Liver (tissue), 9 donors: ENCODE measurements around the gene EHD4. TPM values are rescaled to one million over a fixed set of nuclear protein-coding genes. Genes with fewer than 3 reads are reported as not detected.

Experiments used
- DNase-seq: peaks from one replicate; pipeline ENCODE4 v3.0.0-alpha.2; 2017; ENCODE audit warnings: low spot score
- H3K27ac ChIP-seq, 2 donors: one replicate each; pipeline ENCODE4 v1.7.0; 2013; ENCODE audit warnings: inconsistent platforms in 2 of 2, low read length in 2 of 2, control low read depth in 1 of 2, low read depth in 1 of 2, mild to moderate bottlenecking in 1 of 2
- H3K27me3 ChIP-seq, 4 donors: one replicate each; pipeline versions ENCODE4 v1.6.1 to v1.7.0; 2013; ENCODE audit warnings: low read length in 3 of 4, inconsistent platforms in 1 of 4, mild to moderate bottlenecking in 1 of 4, moderate library complexity in 1 of 4; ENCODE audit not compliant: control insufficient read depth in 4 of 4, insufficient read depth in 4 of 4
- H3K36me3 ChIP-seq, 4 donors: one replicate each; pipeline versions ENCODE4 v1.6.1 to v1.7.0; 2013; ENCODE audit warnings: low read length in 3 of 4, mild to moderate bottlenecking in 3 of 4, low read depth in 1 of 4, moderate library complexity in 1 of 4; ENCODE audit not compliant: control insufficient read depth in 4 of 4, insufficient read depth in 3 of 4
- H3K4me1 ChIP-seq, 4 donors: one replicate each; pipeline versions ENCODE4 v1.6.1 to v1.7.0; 2013; ENCODE audit warnings: low read length in 3 of 4, mild to moderate bottlenecking in 3 of 4, moderate library complexity in 1 of 4; ENCODE audit not compliant: control insufficient read depth in 4 of 4, insufficient read depth in 4 of 4
- H3K4me3 ChIP-seq, 3 donors: one replicate each; pipeline versions ENCODE4 v1.6.1 to v1.7.0; 2013; ENCODE audit warnings: low read length in 3 of 3, control low read depth in 1 of 3, low read depth in 1 of 3, mild to moderate bottlenecking in 1 of 3
- H3K9ac ChIP-seq, 2 donors: one replicate each; pipeline ENCODE4 v1.7.0; 2013; ENCODE audit warnings: low read length in 2 of 2, mild to moderate bottlenecking in 2 of 2, moderate library complexity in 2 of 2, control low read depth in 1 of 2, low read depth in 1 of 2
- H3K9me3 ChIP-seq, 4 donors: one replicate each; pipeline versions ENCODE4 v1.6.1 to v1.7.0; 2013; ENCODE audit warnings: low read length in 3 of 4; ENCODE audit not compliant: control insufficient read depth in 4 of 4
- EGR1 ChIP-seq, 2 donors: IDR thresholded peaks; 2 replicates each; pipeline ENCODE4 v1.6.1; 2016 to 2018; ENCODE audit warnings: antibody characterized with exemption in 2 of 2, low read depth in 2 of 2
- FOXA1 ChIP-seq: IDR thresholded peaks from 2 replicates; pipeline ENCODE4 v1.6.1; 2016; ENCODE audit warnings: antibody characterized with exemption
- FOXA2 ChIP-seq: IDR thresholded peaks from 2 replicates; pipeline ENCODE4 v1.6.1; 2016; ENCODE audit warnings: antibody characterized with exemption
- GABPA ChIP-seq, 2 donors: IDR thresholded peaks in 1 of 2; conservative IDR thresholded peaks in 1 of 2; 2 replicates each; pipeline ENCODE4 v1.6.1; 2016; ENCODE audit warnings: antibody characterized with exemption in 2 of 2, mild to moderate bottlenecking in 1 of 2, moderate library complexity in 1 of 2
- HNF4A ChIP-seq, 2 donors: conservative IDR thresholded peaks; 2 replicates each; pipeline ENCODE4 v1.6.1; 2016; ENCODE audit warnings: antibody characterized with exemption in 2 of 2, mild to moderate bottlenecking in 2 of 2
- HNF4G ChIP-seq: IDR thresholded peaks from 2 replicates; pipeline ENCODE4 v1.6.1; 2016; ENCODE audit warnings: antibody characterized with exemption
- JUND ChIP-seq, 2 donors: IDR thresholded peaks; 2 replicates each; pipeline ENCODE4 v1.6.1; 2016; ENCODE audit warnings: antibody characterized with exemption in 2 of 2
- NR2F2 ChIP-seq: IDR thresholded peaks from 2 replicates; pipeline ENCODE4 v1.6.1; 2016; ENCODE audit warnings: antibody characterized with exemption
- RAD21 ChIP-seq, 2 donors: IDR thresholded peaks; 2 replicates each; pipeline ENCODE4 v1.6.1; 2016; ENCODE audit warnings: antibody characterized with exemption in 2 of 2, mild to moderate bottlenecking in 2 of 2
- RXRA ChIP-seq, 2 donors: IDR thresholded peaks; 2 replicates each; pipeline ENCODE4 v1.6.1; 2017 to 2018; ENCODE audit warnings: antibody characterized with exemption in 2 of 2, mild to moderate bottlenecking in 1 of 2
- SP1 ChIP-seq: IDR thresholded peaks from 2 replicates; pipeline ENCODE4 v1.6.1; 2018; ENCODE audit warnings: antibody characterized with exemption, mild to moderate bottlenecking
- TAF1 ChIP-seq: conservative IDR thresholded peaks from 2 replicates; pipeline ENCODE4 v1.6.1; 2016; ENCODE audit warnings: antibody characterized with exemption, mild to moderate bottlenecking
- YY1 ChIP-seq: IDR thresholded peaks from 2 replicates; pipeline ENCODE4 v1.6.1; 2016; ENCODE audit warnings: antibody characterized with exemption, mild to moderate bottlenecking
- WGBS: extraction: QIAGEN DNeasy Blood & Tissue Kit; methylation state at CpG from one replicate; pipeline ENCODE4 v1.1.7; 2013; 5-methylcytosine and 5-hydroxymethylcytosine counted together
- polyA plus RNA-seq, 2 donors: library from polyadenylated mRNA; stranded (reverse) in 1 of 2; unstranded in 1 of 2; fragments of 200-250 nt in 1 of 2; fragments of >200 nt in 1 of 2; fragmentation: Nextera tagmentation in 1 of 2; extraction: Ambion mirVana in 1 of 2; gene quantifications; one replicate each; pipeline versions ENCODE4 v1.2.1 to v1.2.3, GENCODE V29; 2013 to 2015
- total RNA-seq, 2 donors: library from RNA; depleted of rRNA; stranded (reverse); fragments of >200 nt; gene quantifications; one replicate each; pipeline ENCODE4 v1.2.3, GENCODE V29; 2014
- TF ChIP-seq, protein P1 (sequence below): IDR thresholded peaks from 2 replicates; pipeline ENCODE4 v1.6.1; 2016; ENCODE audit warnings: antibody characterized with exemption, mild to moderate bottlenecking
- TF ChIP-seq, protein P2 (sequence below): IDR thresholded peaks from 2 replicates; pipeline ENCODE4 v1.6.1; 2016; ENCODE audit warnings: antibody characterized with exemption
- TF ChIP-seq, protein P3 (sequence below): IDR thresholded peaks from 2 replicates; pipeline ENCODE4 v1.6.1; 2016; ENCODE audit warnings: antibody characterized with exemption
- TF ChIP-seq, protein P4 (sequence below): IDR thresholded peaks from 2 replicates; pipeline ENCODE4 v1.6.1; 2016; ENCODE audit warnings: antibody characterized with exemption
- TF ChIP-seq, protein P5 (sequence below): fragments of 150-350 bp; IDR thresholded peaks from 2 replicates; pipeline ENCODE4 v1.5.1; 2017; ENCODE audit warnings: improper control_type of control experiment, low read depth, low read length; ENCODE audit not compliant: missing input control
- donor health status: healthy.
- donor health status: healthy.
- donor health status: healthy.
- donor health status: healthy.
- donor health status: healthy.

Gene EHD4
- total and polyA plus RNA-seq, 4 donors: 3.3 to 10.0 (median 6.2) TPM

DNA sequence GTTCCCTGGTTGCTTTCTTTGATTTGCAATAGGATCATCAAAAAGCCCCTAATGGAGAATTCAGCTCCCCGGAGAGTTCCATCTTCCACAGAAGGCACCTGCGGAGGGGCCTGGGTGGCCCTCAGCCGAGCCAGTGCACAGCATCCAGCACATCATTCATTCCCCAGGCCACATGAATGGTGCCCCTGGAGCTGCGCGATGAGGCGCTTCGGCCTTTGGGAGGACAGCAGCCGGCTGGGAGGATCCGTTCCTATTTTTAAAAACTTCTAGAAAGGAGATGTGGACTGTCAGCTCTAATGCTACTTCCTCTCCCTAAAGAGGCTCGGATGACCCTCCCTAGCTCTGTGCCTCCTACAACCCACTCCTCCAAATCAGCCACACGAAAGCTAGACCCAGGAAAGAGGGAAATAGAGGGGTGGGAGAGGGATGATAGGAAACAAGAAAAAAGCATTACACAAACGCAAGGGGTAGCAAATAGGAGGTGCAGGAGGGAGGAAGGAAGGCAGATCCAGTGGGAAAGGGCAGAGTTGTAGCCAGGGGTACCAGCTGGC is 20.3 kb downstream of the EHD4 start:
- Histone ChIP-seq H3K4me3 (no peak overlapping the region), H3K9me3 (no peaks in the 10 kb centered on the region), H3K36me3 (peaks cover 0 to 8% (median 3%) of the 10 kb centered on the region in 4 donors), H3K9ac (no peak overlapping the region), H3K27ac (no peak overlapping the region), H3K4me1 (peaks cover 2 to 20% (median 5%) of the 10 kb centered on the region in 4 donors), H3K27me3 (no peaks in the 10 kb centered on the region)
- no peak for DNase-seq
- TF ChIP-seq TAF1: no peak
- no peak for TF ChIP-seq HNF4A (conservative IDR thresholded peaks at IDR 0.05)
- TF ChIP-seq FOXA2: no peak
- TF ChIP-seq GABPA (IDR thresholded peaks at IDR 0.05 in 1 of 2, conservative IDR thresholded peaks at IDR 0.05 in 1 of 2): no peak
- TF ChIP-seq SP1: no peak
- TF ChIP-seq RAD21 (IDR thresholded peaks at IDR 0.05): no peak
- TF ChIP-seq JUND (IDR thresholded peaks at IDR 0.05): no peak
- TF ChIP-seq, protein P1, sequence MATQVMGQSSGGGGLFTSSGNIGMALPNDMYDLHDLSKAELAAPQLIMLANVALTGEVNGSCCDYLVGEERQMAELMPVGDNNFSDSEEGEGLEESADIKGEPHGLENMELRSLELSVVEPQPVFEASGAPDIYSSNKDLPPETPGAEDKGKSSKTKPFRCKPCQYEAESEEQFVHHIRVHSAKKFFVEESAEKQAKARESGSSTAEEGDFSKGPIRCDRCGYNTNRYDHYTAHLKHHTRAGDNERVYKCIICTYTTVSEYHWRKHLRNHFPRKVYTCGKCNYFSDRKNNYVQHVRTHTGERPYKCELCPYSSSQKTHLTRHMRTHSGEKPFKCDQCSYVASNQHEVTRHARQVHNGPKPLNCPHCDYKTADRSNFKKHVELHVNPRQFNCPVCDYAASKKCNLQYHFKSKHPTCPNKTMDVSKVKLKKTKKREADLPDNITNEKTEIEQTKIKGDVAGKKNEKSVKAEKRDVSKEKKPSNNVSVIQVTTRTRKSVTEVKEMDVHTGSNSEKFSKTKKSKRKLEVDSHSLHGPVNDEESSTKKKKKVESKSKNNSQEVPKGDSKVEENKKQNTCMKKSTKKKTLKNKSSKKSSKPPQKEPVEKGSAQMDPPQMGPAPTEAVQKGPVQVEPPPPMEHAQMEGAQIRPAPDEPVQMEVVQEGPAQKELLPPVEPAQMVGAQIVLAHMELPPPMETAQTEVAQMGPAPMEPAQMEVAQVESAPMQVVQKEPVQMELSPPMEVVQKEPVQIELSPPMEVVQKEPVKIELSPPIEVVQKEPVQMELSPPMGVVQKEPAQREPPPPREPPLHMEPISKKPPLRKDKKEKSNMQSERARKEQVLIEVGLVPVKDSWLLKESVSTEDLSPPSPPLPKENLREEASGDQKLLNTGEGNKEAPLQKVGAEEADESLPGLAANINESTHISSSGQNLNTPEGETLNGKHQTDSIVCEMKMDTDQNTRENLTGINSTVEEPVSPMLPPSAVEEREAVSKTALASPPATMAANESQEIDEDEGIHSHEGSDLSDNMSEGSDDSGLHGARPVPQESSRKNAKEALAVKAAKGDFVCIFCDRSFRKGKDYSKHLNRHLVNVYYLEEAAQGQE: no peak
- no peak for TF ChIP-seq NR2F2
- no peak for TF ChIP-seq FOXA1
- no peak for TF ChIP-seq YY1
- WGBS: 92% methylated on average over 12 of the region's 12 CpGs

DNA sequence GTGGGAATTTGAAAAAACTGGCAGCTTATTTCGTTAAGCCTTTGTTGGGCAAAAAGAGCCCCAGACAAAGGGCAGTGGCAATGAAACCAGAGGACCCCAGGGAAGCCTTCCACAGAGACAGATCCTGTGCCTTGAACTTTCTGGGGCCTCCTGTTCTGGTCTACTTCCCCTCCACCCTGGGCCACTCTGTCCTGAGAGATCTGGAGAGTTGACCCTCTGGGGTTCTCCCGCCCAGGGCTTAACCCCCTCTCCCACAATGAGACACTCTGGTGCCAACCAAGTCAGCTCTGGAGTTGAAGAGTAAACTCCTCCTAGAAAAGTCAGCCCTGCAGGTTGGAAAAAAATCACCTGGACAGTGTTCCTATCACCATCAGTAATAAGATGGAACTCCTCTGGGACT is 20.8 kb downstream of the EHD4 start:
- 50% methylated on average over 2 of the region's 2 CpGs for WGBS
- Histone ChIP-seq H3K9ac (no peak overlapping the region), H3K4me1 (peaks cover 2 to 16% (median 3%) of the 10 kb centered on the region in 4 donors), H3K27me3 (no peaks in the 10 kb centered on the region), H3K9me3 (no peaks in the 10 kb centered on the region), H3K4me3 (no peak overlapping the region), H3K27ac (no peak overlapping the region), H3K36me3 (peaks cover 0 to 8% (median 3%) of the 10 kb centered on the region in 4 donors)
- TF ChIP-seq JUND (IDR thresholded peaks at IDR 0.05): no peak
- TF ChIP-seq, protein P2, sequence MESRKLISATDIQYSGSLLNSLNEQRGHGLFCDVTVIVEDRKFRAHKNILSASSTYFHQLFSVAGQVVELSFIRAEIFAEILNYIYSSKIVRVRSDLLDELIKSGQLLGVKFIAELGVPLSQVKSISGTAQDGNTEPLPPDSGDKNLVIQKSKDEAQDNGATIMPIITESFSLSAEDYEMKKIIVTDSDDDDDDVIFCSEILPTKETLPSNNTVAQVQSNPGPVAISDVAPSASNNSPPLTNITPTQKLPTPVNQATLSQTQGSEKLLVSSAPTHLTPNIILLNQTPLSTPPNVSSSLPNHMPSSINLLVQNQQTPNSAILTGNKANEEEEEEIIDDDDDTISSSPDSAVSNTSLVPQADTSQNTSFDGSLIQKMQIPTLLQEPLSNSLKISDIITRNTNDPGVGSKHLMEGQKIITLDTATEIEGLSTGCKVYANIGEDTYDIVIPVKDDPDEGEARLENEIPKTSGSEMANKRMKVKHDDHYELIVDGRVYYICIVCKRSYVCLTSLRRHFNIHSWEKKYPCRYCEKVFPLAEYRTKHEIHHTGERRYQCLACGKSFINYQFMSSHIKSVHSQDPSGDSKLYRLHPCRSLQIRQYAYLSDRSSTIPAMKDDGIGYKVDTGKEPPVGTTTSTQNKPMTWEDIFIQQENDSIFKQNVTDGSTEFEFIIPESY: no peak
- TF ChIP-seq GABPA (IDR thresholded peaks at IDR 0.05 in 1 of 2, conservative IDR thresholded peaks at IDR 0.05 in 1 of 2): no peak
- no peak for TF ChIP-seq FOXA2
- no peak for TF ChIP-seq EGR1 (IDR thresholded peaks at IDR 0.05; ENCODE audit: low read depth in 2 of 2)
- no peak for TF ChIP-seq TAF1
- no peak for TF ChIP-seq HNF4A (conservative IDR thresholded peaks at IDR 0.05)
- no peak for TF ChIP-seq YY1
- TF ChIP-seq NR2F2: no peak
- TF ChIP-seq, protein P3, sequence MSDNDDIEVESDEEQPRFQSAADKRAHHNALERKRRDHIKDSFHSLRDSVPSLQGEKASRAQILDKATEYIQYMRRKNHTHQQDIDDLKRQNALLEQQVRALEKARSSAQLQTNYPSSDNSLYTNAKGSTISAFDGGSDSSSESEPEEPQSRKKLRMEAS: no peak
- TF ChIP-seq, protein P4, sequence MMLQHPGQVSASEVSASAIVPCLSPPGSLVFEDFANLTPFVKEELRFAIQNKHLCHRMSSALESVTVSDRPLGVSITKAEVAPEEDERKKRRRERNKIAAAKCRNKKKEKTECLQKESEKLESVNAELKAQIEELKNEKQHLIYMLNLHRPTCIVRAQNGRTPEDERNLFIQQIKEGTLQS: no peak
- TF ChIP-seq, protein P5, sequence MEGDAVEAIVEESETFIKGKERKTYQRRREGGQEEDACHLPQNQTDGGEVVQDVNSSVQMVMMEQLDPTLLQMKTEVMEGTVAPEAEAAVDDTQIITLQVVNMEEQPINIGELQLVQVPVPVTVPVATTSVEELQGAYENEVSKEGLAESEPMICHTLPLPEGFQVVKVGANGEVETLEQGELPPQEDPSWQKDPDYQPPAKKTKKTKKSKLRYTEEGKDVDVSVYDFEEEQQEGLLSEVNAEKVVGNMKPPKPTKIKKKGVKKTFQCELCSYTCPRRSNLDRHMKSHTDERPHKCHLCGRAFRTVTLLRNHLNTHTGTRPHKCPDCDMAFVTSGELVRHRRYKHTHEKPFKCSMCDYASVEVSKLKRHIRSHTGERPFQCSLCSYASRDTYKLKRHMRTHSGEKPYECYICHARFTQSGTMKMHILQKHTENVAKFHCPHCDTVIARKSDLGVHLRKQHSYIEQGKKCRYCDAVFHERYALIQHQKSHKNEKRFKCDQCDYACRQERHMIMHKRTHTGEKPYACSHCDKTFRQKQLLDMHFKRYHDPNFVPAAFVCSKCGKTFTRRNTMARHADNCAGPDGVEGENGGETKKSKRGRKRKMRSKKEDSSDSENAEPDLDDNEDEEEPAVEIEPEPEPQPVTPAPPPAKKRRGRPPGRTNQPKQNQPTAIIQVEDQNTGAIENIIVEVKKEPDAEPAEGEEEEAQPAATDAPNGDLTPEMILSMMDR: no peak
- TF ChIP-seq RXRA (IDR thresholded peaks at IDR 0.05): no peak
- no peak for TF ChIP-seq HNF4G
- TF ChIP-seq FOXA1: no peak
- no peak for TF ChIP-seq RAD21 (IDR thresholded peaks at IDR 0.05)
- TF ChIP-seq, protein P1: no peak
- no peak for DNase-seq
